Heart right ventricle (tissue), 16 donors: ENCODE data around the gene RCAN2. TPM values are rescaled to one million over a fixed set of nuclear protein-coding genes. Genes with fewer than 3 reads are reported as not detected.

Source experiments
- ATAC-seq, 8 donors: fragments of 200-7000 bp; cut with Tn5 transposase; one replicate each; pipeline ENCODE4 v1.9.1; 2020; ENCODE audit warnings: mild to moderate bottlenecking in 8 of 8, moderate library complexity in 8 of 8, moderate number of reproducible peaks in 1 of 8
- DNase-seq, 2 donors: peaks; one replicate each; pipeline ENCODE4 v3.0.0-alpha.2; 2020
- H3K27ac ChIP-seq, 10 donors: fragments of 200-600 bp; sonication (generic) in 2 of 10; one replicate each; pipeline versions ENCODE4 v1.5.0 to v1.8.0; 2020 to 2022; ENCODE audit warnings: mild to moderate bottlenecking in 3 of 10
- H3K27me3 ChIP-seq, 7 donors: fragments of 200-600 bp; one replicate each; pipeline ENCODE4 v1.8.0; 2021 to 2022; ENCODE audit warnings: mild to moderate bottlenecking in 2 of 7
- H3K36me3 ChIP-seq, 9 donors: fragments of 200-600 bp; sonication (generic) in 1 of 9; one replicate each; pipeline versions ENCODE4 v1.5.0 to v1.8.0; 2020 to 2022; ENCODE audit warnings: mild to moderate bottlenecking in 2 of 9
- H3K4me1 ChIP-seq, 9 donors: fragments of 200-600 bp; sonication (generic) in 1 of 9; one replicate each; pipeline versions ENCODE4 v1.5.0 to v1.8.0; 2020 to 2022; ENCODE audit warnings: mild to moderate bottlenecking in 4 of 9
- H3K4me3 ChIP-seq, 10 donors: fragments of 200-600 bp; sonication (generic) in 2 of 10; one replicate each; pipeline versions ENCODE4 v1.5.0 to v1.8.0; 2020 to 2022; ENCODE audit warnings: mild to moderate bottlenecking in 7 of 10, moderate library complexity in 2 of 10
- H3K9me3 ChIP-seq, 11 donors: fragments of 200-600 bp in 10 of 11; sonication (generic) in 2 of 11; one replicate each; pipeline versions ENCODE4 v1.5.0 to v1.8.0; 2013 to 2022; ENCODE audit warnings: mild to moderate bottlenecking in 2 of 11, control low read depth in 1 of 11, moderate library complexity in 1 of 11
- WGBS, 2 donors: extraction: QIAGEN DNeasy Blood & Tissue Kit; methylation state at CpG; one replicate each; pipeline ENCODE4 v1.1.7; 2013; ENCODE audit warnings: inconsistent platforms in 1 of 2; 5-methylcytosine and 5-hydroxymethylcytosine counted together
- intact Hi-C, 10 donors: fragments of 100-400 bp; cut with DNase I; formaldehyde crosslinking; loops; one replicate each; pipeline versions ENCODE4 v1.11.1 to v1.14.2; 2022
- polyA plus RNA-seq, 2 donors: library from polyadenylated mRNA; stranded (reverse); fragments of 200-250 nt; gene quantifications; one replicate each; pipeline ENCODE4 v1.2.3, GENCODE V29; 2013
- total RNA-seq, 10 donors: library from RNA; stranded (reverse); fragmentation: NEBNext Ultra II Directional in 3 of 10; extraction: Animal tissue kit (Norgen Biotek cat#: 25700) in 3 of 10; gene quantifications; one replicate each; pipeline versions ENCODE4 v1.2.1 to v1.2.4, GENCODE V29; 2021 to 2023
- TF ChIP-seq, protein P1 (sequence below), 9 donors: fragments of 200-600 bp; sonication (generic) in 2 of 9; IDR thresholded peaks; one replicate each; pipeline versions ENCODE4 v1.5.0 to v1.8.0; 2021 to 2022; ENCODE audit warnings: antibody characterized with exemption in 9 of 9, mild to moderate bottlenecking in 5 of 9, moderate library complexity in 1 of 9
- donor health status: Arrhythmogenic right ventricular cardiomyopathy.
- donor health status: ischemic (EF 13 %, LVEDD 7.1; RV severe dilation, severe dysfunction).
- donor health status: healthy with polysubstance abuse.
- donor health status: DM: no; HTN: yes; CAD: no.
- donor health status: DM: no; HTN: no; CAD: no.
- donor health status: ischemic (EF 25% LVEDD 6.9; RV normal size, moderate dysfunction).
- donor health status: ischemic (EF 25% LVEDD 5.7; RV mildly dilated, moderate dysfunction).
- donor health status: healthy.
- donor health status: DM: yes; HTN: yes; CAD: no.
- donor health status: Ischemic cardiomyopathy.
- donor health status: ischemic (EF 35%, LVEDD 5.7; RV mildly dilated, moderate dysfunction).
- donor health status: nonischemic (EF 11% LVEDD 7.7; RV severe dilation, severe dysfunction).
- donor health status: DM: yes; HTN: yes; CAD: no.
- donor health status: PGD.
- donor health status: ischemic (EF 29% LVEDD 5.4; RV normal size, mild dysfunction).
- donor health status: nonischemic (EF 23%, LVEDD 6.1; RV moderate dilation, normal function).

The RCAN2 gene
- total and polyA plus RNA-seq, 12 donors, result 51.0 to 352 (median 298) TPM

DNA sequence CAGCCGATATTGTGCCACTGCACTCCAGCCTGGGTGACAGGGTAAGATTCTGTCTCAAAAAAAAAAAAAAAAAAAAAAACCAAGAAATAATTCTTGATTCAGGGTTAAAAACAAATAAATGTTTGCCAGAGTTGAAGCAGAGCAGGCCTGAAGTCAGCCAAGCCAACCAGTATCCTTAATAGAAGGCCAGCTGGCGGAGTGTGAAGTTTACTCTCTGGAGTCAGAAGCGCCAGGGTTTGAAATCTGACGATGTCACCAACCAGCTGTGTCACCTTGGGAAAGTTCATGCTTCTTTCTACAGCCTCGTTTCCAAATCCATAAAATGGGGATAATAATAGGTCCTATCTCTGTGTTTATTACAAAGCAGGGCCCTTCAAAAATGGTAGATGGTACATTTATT, 247.5 kb downstream of the RCAN2 start:
- Histone ChIP-seq H3K9me3 (no peaks in the 10 kb centered on the region), H3K4me3 (no peak overlapping the region), H3K27ac (peak overlapping the region in 8 of 10 donors; percentile 29 to 70 (median 49)), H3K27me3 (no peaks in the 10 kb centered on the region), H3K4me1 (peaks cover 2 to 77% (median 40%) of the 10 kb centered on the region in 9 donors), H3K36me3 (peaks cover 0 to 38% (median 0%) of the 10 kb centered on the region in 9 donors)
- TF ChIP-seq, protein P1, sequence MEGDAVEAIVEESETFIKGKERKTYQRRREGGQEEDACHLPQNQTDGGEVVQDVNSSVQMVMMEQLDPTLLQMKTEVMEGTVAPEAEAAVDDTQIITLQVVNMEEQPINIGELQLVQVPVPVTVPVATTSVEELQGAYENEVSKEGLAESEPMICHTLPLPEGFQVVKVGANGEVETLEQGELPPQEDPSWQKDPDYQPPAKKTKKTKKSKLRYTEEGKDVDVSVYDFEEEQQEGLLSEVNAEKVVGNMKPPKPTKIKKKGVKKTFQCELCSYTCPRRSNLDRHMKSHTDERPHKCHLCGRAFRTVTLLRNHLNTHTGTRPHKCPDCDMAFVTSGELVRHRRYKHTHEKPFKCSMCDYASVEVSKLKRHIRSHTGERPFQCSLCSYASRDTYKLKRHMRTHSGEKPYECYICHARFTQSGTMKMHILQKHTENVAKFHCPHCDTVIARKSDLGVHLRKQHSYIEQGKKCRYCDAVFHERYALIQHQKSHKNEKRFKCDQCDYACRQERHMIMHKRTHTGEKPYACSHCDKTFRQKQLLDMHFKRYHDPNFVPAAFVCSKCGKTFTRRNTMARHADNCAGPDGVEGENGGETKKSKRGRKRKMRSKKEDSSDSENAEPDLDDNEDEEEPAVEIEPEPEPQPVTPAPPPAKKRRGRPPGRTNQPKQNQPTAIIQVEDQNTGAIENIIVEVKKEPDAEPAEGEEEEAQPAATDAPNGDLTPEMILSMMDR (IDR thresholded peaks at IDR 0.05), result no peak
- ATAC-seq, result peak; percentile 54 to 71 (median 64)
- DNase-seq, result no peak
- intact Hi-C loops, result no loop called here
- WGBS, 2 donors, result 61 to 64% methylated on average over 5 of the region's 5 CpGs

DNA sequence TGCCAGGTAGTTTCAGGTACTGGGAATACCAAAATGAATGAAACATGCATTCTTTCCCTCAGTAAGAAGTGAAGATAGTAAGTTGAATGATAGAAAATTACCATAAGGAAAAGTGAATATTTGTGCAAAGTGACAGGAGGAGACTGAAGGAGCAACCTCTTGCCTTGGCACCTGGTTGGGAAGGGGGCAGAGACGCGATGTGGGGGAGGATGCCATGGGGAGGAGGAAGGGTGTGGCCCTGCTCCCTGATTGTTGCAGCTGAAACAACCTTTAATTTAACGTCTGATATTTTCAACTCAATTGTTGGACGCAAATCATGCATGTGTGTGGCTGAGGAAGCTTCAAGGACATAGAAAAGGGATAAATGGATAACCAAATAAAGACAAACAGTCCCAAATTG, 248.3 kb downstream of the RCAN2 start:
- intact Hi-C loops, result no loop called here
- Histone ChIP-seq H3K27me3 (no peaks in the 10 kb centered on the region), H3K4me3 (no peak overlapping the region), H3K9me3 (no peaks in the 10 kb centered on the region), H3K27ac (peak overlapping the region in 1 of 10 donors; percentile 6), H3K4me1 (peaks cover 2 to 85% (median 40%) of the 10 kb centered on the region in 9 donors), H3K36me3 (peaks cover 0 to 38% (median 0%) of the 10 kb centered on the region in 9 donors)
- TF ChIP-seq, protein P1 (IDR thresholded peaks at IDR 0.05), result no peak
- ATAC-seq, result no peak
- WGBS, 2 donors, result 67 to 80% methylated on average over 4 of the region's 4 CpGs
- no peak for DNase-seq

DNA sequence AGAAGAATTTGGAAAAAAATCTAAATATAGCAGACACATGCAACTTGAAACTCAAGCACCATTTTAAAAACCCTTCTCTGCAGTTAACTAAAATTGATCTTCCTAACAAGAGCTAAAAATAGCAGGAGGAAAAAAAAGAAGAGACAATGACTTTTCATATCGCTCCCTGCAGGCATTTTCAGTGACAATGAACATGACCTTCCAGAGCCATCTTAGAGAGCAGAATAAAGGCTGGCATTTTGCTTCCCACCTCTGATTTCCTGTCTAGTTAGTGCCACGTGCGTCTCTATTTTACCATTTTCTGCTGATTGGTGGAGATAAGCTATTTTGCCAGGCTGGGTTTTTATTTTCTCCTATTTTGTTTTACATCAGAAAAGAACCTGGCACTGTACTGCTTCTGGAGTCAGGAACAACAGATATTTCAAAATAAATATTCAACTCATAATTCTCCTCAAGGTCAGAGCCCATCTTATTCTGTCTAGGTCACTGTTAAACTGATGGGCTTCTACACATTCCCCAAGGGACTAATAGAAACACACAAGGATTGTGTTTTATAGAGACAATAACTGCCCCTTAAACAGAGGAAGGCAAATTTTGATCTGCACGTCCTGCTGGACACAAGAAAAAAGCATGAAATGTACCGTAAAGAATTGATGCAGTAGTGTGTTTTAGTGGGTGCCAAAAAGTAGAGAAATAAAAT, 250.2 kb downstream of the RCAN2 start:
- WGBS, 2 donors, result 37 to 39% methylated on average over 5 of the region's 5 CpGs
- H3K27ac ChIP-seq, result peak overlapping the region in 8 of 10 donors; percentile 0 to 79 (median 62)

DNA sequence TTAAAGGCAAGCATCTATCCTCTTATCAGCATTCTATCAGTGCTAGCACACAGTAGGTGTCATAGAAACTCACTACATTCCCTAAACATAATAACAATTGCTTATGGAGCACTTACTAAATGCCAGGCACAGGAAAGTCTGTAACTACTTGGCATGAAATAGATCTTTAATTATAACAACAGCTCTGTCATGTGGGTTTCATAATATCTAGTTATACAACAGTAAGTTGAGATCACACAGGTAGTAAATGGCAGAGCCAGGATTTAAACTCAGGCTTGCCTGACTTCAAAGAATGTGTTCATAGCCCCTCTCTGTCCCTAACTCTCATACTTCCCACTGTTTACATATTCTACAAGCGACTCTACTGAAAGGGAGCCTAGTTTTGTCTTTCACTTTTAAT, 254.5 kb downstream of the RCAN2 start:
- Histone ChIP-seq H3K27me3 (no peaks in the 10 kb centered on the region), H3K9me3 (no peaks in the 10 kb centered on the region), H3K4me3 (no peak overlapping the region), H3K27ac (peak overlapping the region in 6 of 10 donors; percentile 0 to 75 (median 56)), H3K4me1 (peaks cover 0 to 79% (median 42%) of the 10 kb centered on the region in 9 donors), H3K36me3 (no peaks in the 10 kb centered on the region)
- TF ChIP-seq, protein P1 (IDR thresholded peaks at IDR 0.05), result no peak
- ATAC-seq (peak in 3 of 8 donors; percentile 26 to 58 (median 46)), DNase-seq (no peak)
- intact Hi-C loops, result no loop called here
- WGBS, 2 donors, result 75 to 80% methylated on average over 1 of the region's 1 CpG

More for the DNA sequence above, 250.2 kb downstream of the RCAN2 start:
- ATAC-seq (no peak), DNase-seq (no peak)
- no peaks in the 10 kb centered on the region for H3K27me3 ChIP-seq
- H3K9me3 ChIP-seq, result no peaks in the 10 kb centered on the region
- peaks cover 0 to 20% (median 0%) of the 10 kb centered on the region in 9 donors for H3K36me3 ChIP-seq
- TF ChIP-seq, protein P1 (IDR thresholded peaks at IDR 0.05), result no peak
- H3K4me1 ChIP-seq, result peaks cover 0 to 87% (median 38%) of the 10 kb centered on the region in 9 donors
- intact Hi-C loops, result no loop called here
- no peak overlapping the region for H3K4me3 ChIP-seq
